Renal cortical epithelial cell (primary cell): Measurements from ENCODE around the gene LCORL. TPM values are rescaled to one million over a fixed set of nuclear protein-coding genes. Genes with fewer than 3 reads are reported as not detected.
A peak's percentile ranks its signal among the peaks of the same experiment; 100 is the strongest.
"Not testable (repeated sequence)": the region's sequence is repeated elsewhere in the genome, so short reads cannot be mapped to it uniquely, and the experiment has no call there.

ENCODE experiments used
- DNase-seq: peaks from one replicate; pipeline ENCODE4 v3.0.0-alpha.2; 2011; ENCODE audit warnings: low read depth
- total RNA-seq: library from RNA; depleted of rRNA; stranded (reverse); fragments of >200 nt; gene quantifications from 2 replicates; pipeline ENCODE4 v1.2.3, GENCODE V29; 2014

Gene LCORL
- total RNA-seq, 1 donor from 2014 or later = 28.3 TPM

GRCh38 chr4:17851959-17852358, 169.6 kb downstream of the LCORL start:
- DNase-seq = no peak

GRCh38 chr4:17850295-17850694, 171.3 kb downstream of the LCORL start:
- not testable (repeated sequence) for DNase-seq

GRCh38 chr4:17846266-17846665, 175.3 kb downstream of the LCORL start:
- DNase-seq = peak; percentile 23

GRCh38 chr4:17823871-17824669, 197.5 kb downstream of the LCORL start:
- DNase-seq = peak; percentile 33

- peak; percentile 84 for DNase-seq
Observed at GRCh38 chr4:17817027-17817426, 204.5 kb downstream of the LCORL start.

GRCh38 chr4:17816142-17816541, 205.4 kb downstream of the LCORL start:
- DNase-seq = no peak

- no peak for DNase-seq
Observed at GRCh38 chr4:17814140-17814539, 207.4 kb downstream of the LCORL start.

- no peak for DNase-seq
Observed at GRCh38 chr4:17812801-17813200, 208.8 kb downstream of the LCORL start.

GRCh38 chr4:17812125-17812524, 209.4 kb downstream of the LCORL start:
- DNase-seq = no peak

- DNase-seq = no peak
Observed at GRCh38 chr4:17811078-17811603, 210.4 kb downstream of the LCORL start.

- peak; percentile 97 for DNase-seq
Observed at GRCh38 chr4:17810260-17811077, 211.1 kb downstream of the LCORL start, which contains the start of the genes DCAF16 and NCAPG. TSS of gene DCAF16 (minus strand) at chr4:17810757. CDS start at chr4:17804141, 6,616 bp downstream. TSS of gene NCAPG (plus strand) at chr4:17810979. CDS start at chr4:17811078, 99 bp downstream.

- no peak for DNase-seq
Observed at GRCh38 chr4:17809667-17810066, 211.9 kb downstream of the LCORL start.

- DNase-seq = no peak
Observed at GRCh38 chr4:17807446-17807845, 214.1 kb downstream of the LCORL start.

- no peak for DNase-seq
Observed at GRCh38 chr4:17805580-17806155, 215.9 kb downstream of the LCORL start.

GRCh38 chr4:17797808-17798207, 223.7 kb downstream of the LCORL start:
- no peak for DNase-seq

GRCh38 chr4:17794730-17795129, 226.8 kb downstream of the LCORL start:
- DNase-seq = no peak

Other genes starting within 250 kb of the LCORL start
- gene FAM184B, start 240.1 kb downstream of the LCORL start, total RNA-seq = not detected in 2 replicates
- gene DCAF16, start 211.0 kb downstream of the LCORL start, total RNA-seq = 14.4 and 18.9 TPM in 2 replicates
- 1.5 and 14.4 TPM in 2 replicates for gene NCAPG, start 210.8 kb downstream of the LCORL start, total RNA-seq